T-cell (primary cell): ENCODE data around the gene ZNF148. TPM values are rescaled to one million over a fixed set of nuclear protein-coding genes. Genes with fewer than 3 reads are reported as not detected.
A peak's percentile ranks its signal among the peaks of the same experiment; 100 is the strongest.

Source experiments
- ATAC-seq, 4 experiments: fragments of 200-7000 bp in 3 of 4; fragments of 150-1000 bp in 1 of 4; cut with Tn5 transposase; replicated peaks in 1 of 4; 1 replicate in 3 of 4; 2 replicates in 1 of 4; pipeline ENCODE4 v1.10.0; 2021; ENCODE audit warnings: moderate library complexity in 3 of 4, mild to moderate bottlenecking in 2 of 4, moderate number of reproducible peaks in 1 of 4
- CTCF ChIA-PET, 2 donors: fragments of 300-600 bp; sonication (Branson Sonifier 250); formaldehyde crosslinking; loops; one replicate each; lab custom pipeline; 2022; ENCODE audit warnings: antibody characterized with exemption in 2 of 2; lab: Charles Lee
- POLR2A ChIA-PET, 2 donors: fragments of 300-600 bp; sonication (Branson Sonifier 250); formaldehyde crosslinking; loops; one replicate each; lab custom pipeline; 2022; ENCODE audit warnings: antibody characterized with exemption in 2 of 2; lab: Charles Lee
- DNase-seq, 35 experiments: peaks; one replicate each; pipeline versions ENCODE4 v3.0.0 to v3.0.0-alpha.2; 2013 to 2023
- H3K27ac ChIP-seq: one replicate; pipeline ENCODE4 v1.5.1; 2013; ENCODE audit warnings: low read length
- H3K27me3 ChIP-seq, 2 experiments: replicated peaks in 1 of 2; 1 replicate in 1 of 2; 2 replicates in 1 of 2; pipeline versions ENCODE4 v1.6.1 to v1.7.0; 2013; ENCODE audit warnings: low read length in 1 of 2, mixed read lengths in 1 of 2; ENCODE audit not compliant: control insufficient read depth in 2 of 2, insufficient read depth in 2 of 2; ENCODE audit errors: extremely low read depth in 1 of 2
- H3K36me3 ChIP-seq, 2 donors: 1 replicate in 1 of 2; 2 replicates in 1 of 2; pipeline versions ENCODE4 v1.6.1 to v1.7.0; 2013; ENCODE audit warnings: low read length in 1 of 2; ENCODE audit not compliant: control insufficient read depth in 2 of 2, insufficient read depth in 1 of 2; ENCODE audit errors: extremely low read depth in 1 of 2
- H3K4me1 ChIP-seq, 2 experiments: 1 replicate in 1 of 2; 2 replicates in 1 of 2; pipeline versions ENCODE4 v1.6.1 to v1.7.0; 2013; ENCODE audit warnings: low read length in 2 of 2, mixed read lengths in 1 of 2; ENCODE audit not compliant: insufficient read depth in 2 of 2, control insufficient read depth in 1 of 2; ENCODE audit errors: extremely low read depth in 1 of 2
- H3K4me3 ChIP-seq, 2 donors: 1 replicate in 1 of 2; 2 replicates in 1 of 2; pipeline versions ENCODE4 v1.5.1 to v1.7.0; 2013; ENCODE audit warnings: mild to moderate bottlenecking in 2 of 2, low read length in 1 of 2, moderate library complexity in 1 of 2; ENCODE audit not compliant: control insufficient read depth in 1 of 2; ENCODE audit errors: extremely low read depth in 1 of 2
- H3K9me3 ChIP-seq: 2 replicates; pipeline ENCODE4 v1.7.0; 2013
- H3K27ac Mint-ChIP-seq, 2 donors: one replicate each; pipeline ENCODE4 v1.8.0; 2020 to 2021; ENCODE audit warnings: mild to moderate bottlenecking in 2 of 2, mixed read lengths in 2 of 2
- H3K27me3 Mint-ChIP-seq, 2 donors: one replicate each; pipeline ENCODE4 v1.8.0; 2021 to 2022; ENCODE audit warnings: mixed read lengths in 2 of 2
- H3K36me3 Mint-ChIP-seq: one replicate; pipeline ENCODE4 v1.8.0; 2021; ENCODE audit warnings: mixed read lengths
- H3K4me1 Mint-ChIP-seq, 3 donors: one replicate each; pipeline ENCODE4 v1.8.0; 2020 to 2022; ENCODE audit warnings: mixed read lengths in 3 of 3, mild to moderate bottlenecking in 1 of 3
- H3K4me3 Mint-ChIP-seq, 3 donors: one replicate each; pipeline ENCODE4 v1.8.0; 2020 to 2022; ENCODE audit warnings: mild to moderate bottlenecking in 3 of 3, mixed read lengths in 3 of 3, moderate library complexity in 3 of 3
- H3K9me3 Mint-ChIP-seq, 3 donors: one replicate each; pipeline ENCODE4 v1.8.0; 2020 to 2022; ENCODE audit warnings: mixed read lengths in 3 of 3
- WGBS: methylation state at CpG from one replicate; pipeline ENCODE4 v1.1.5; 2013; ENCODE audit warnings: missing lambda C conversion rate; ENCODE audit not compliant: insufficient coverage; 5-methylcytosine and 5-hydroxymethylcytosine counted together
- total RNA-seq, 35 experiments: library from RNA in 6 of 35; stranded (reverse) in 6 of 35; fragments of 120-200 nt in 1 of 35; gene quantifications; one replicate each; pipeline versions ENCODE4 v1.2.1 to v1.2.4 and lab custom pipeline; 2013 to 2026

ZNF148 gene
- total RNA-seq, 5 donors from 2014 or later (not counting 1 experiment from before 2014, with no cell fraction given), result 46.5 to 50.6 (median 50.4) TPM

DNA sequence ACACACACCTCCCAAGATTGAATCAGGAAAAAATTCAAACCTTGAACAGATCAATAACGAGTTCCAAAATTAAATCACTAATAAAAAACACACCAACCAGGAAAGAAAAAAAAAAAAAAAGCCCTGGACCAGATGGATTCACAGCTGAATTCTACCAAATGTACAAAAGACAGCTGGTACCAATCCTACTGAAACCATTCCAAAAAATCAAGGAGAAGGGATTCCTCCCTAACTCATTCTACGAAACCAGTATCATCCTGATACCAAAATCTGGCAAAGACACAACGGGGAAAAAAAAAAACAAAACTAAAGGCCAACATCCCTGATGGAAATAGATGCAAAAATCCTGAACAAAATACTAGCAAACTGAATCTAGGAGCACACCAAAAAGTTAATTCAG lies 108.2 kb downstream of the ZNF148 start:
- Histone ChIP-seq H3K36me3 (peaks cover 0 to 7% of the 10 kb centered on the region in 2 donors), H3K9me3 (no peaks in the 10 kb centered on the region)
- POLR2A ChIA-PET, result no interaction called here

DNA sequence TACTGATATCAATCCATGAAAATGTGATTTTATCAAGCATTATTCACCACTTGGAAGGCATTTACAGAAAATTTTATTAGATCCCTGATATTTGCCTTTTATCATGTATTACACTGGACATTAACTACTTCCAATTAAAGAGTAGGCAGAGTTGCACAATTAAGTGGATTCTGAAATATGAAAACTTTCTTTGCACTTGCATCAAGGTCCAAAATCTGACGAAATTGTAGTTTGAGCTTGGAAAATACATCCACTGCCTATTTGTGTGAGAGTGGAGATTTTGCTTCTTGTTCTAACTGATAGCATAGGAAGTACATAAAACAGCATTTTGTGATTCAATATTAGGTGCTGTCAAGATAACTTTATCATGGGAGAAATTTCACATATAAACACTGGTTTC lies 113.0 kb downstream of the ZNF148 start:
- Mint-ChIP-seq H3K4me1 (peaks cover 13 to 31% (median 16%) of the 10 kb centered on the region in 3 donors), H3K27ac (no peak overlapping the region), H3K9me3 (peaks cover 0 to 4% (median 3%) of the 10 kb centered on the region in 3 donors), H3K4me3 (no peak overlapping the region), H3K27me3 (no peaks in the 10 kb centered on the region), H3K36me3 (peaks cover 47% of the 10 kb centered on the region)
- no peak for ATAC-seq
- Histone ChIP-seq H3K27ac (no peak overlapping the region), H3K4me1 (no peaks in the 10 kb centered on the region), H3K27me3 (no peaks in the 10 kb centered on the region), H3K4me3 (no peak overlapping the region), H3K36me3 (peaks cover 0 to 6% of the 10 kb centered on the region in 2 donors), H3K9me3 (no peaks in the 10 kb centered on the region)
- POLR2A ChIA-PET, result interaction anchor here in 1 of 2 donors (0.5 to 0.6 kb wide), 2 partner anchors 9 to 16 kb away, joined by 3 to 7 read pairs; no protein-coding TSS in a partner anchor
- DNase-seq, result no peak
- WGBS, result no CpG with 5 or more reads among the region's 1 CpG
- CTCF ChIA-PET, result interaction anchor here in 1 of 2 donors (0.7 to 1.0 kb wide), 3 partner anchors 11 to 314 kb away, joined by 4 to 7 read pairs (median 4); no protein-coding TSS in a partner anchor

More for the DNA sequence above, 108.2 kb downstream of the ZNF148 start:
- Mint-ChIP-seq H3K4me1 (peaks cover 26 to 33% (median 30%) of the 10 kb centered on the region in 3 donors), H3K27me3 (no peaks in the 10 kb centered on the region), H3K36me3 (peaks cover 49% of the 10 kb centered on the region), H3K9me3 (no peaks in the 10 kb centered on the region), H3K4me3 (no peak overlapping the region), H3K27ac (no peak overlapping the region)
- Histone ChIP-seq H3K27ac (no peak overlapping the region), H3K4me1 (no peaks in the 10 kb centered on the region), H3K4me3 (no peak overlapping the region), H3K27me3 (no peaks in the 10 kb centered on the region)
- 92% methylated on average over 2 of the region's 3 CpGs for WGBS
- CTCF ChIA-PET, result no interaction called here
- ATAC-seq (no peak), DNase-seq (no peak)

DNA sequence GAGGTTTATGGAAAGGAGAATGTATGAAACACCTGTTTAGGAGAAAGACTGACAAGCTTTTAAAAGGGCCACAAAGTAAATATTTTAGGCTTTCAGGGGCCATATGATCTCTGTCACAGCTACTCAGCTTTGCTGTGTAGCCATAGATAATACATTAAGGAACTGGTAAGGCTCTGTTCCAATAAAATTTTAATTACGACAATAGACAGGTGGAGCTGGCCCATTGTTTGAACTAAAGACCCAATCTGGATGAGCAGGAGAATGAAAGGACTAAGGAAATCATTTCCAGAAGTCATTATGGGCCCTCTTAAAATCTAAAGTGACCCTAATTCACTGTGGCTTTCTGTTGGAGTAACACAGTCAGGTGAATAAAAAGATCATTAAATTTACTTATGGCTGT lies 114.1 kb downstream of the ZNF148 start:
- no peak overlapping the region for H3K4me3 Mint-ChIP-seq
- POLR2A ChIA-PET, result interaction anchor here (0.6 kb wide), 2 partner anchors 10 to 13 kb away, joined by 4 read pairs; no protein-coding TSS in a partner anchor
- CTCF ChIA-PET, result interaction anchor here in 1 of 2 donors (0.7 to 1.0 kb wide), 2 partner anchors 10 to 179 kb away, joined by 3 to 7 read pairs; no protein-coding TSS in a partner anchor
- WGBS, result 100% methylated on average over 1 of the region's 1 CpG
- H3K9me3 Mint-ChIP-seq, result peaks cover 0 to 7% (median 3%) of the 10 kb centered on the region in 3 donors
- Histone ChIP-seq H3K4me3 (no peak overlapping the region), H3K27ac (no peak overlapping the region), H3K9me3 (no peaks in the 10 kb centered on the region), H3K36me3 (peaks cover 0 to 6% of the 10 kb centered on the region in 2 donors), H3K4me1 (no peaks in the 10 kb centered on the region), H3K27me3 (no peaks in the 10 kb centered on the region)
- peaks cover 45% of the 10 kb centered on the region for H3K36me3 Mint-ChIP-seq
- ATAC-seq, result no peak
- H3K27ac Mint-ChIP-seq, result peak overlapping the region in 1 of 2 donors; percentile 28
- H3K27me3 Mint-ChIP-seq, result no peaks in the 10 kb centered on the region
- H3K4me1 Mint-ChIP-seq, result peaks cover 3 to 20% (median 6%) of the 10 kb centered on the region in 3 donors
- DNase-seq, result no peak

GRCh38 chr3:125260158-125260557 lies 115.0 kb downstream of the ZNF148 start:
- ChIA-PET CTCF (no interaction called here), POLR2A (no interaction called here)
- Mint-ChIP-seq H3K36me3 (peaks cover 39% of the 10 kb centered on the region), H3K27me3 (no peaks in the 10 kb centered on the region), H3K4me1 (peaks cover 0 to 11% (median 4%) of the 10 kb centered on the region in 3 donors), H3K9me3 (peaks cover 0 to 7% (median 3%) of the 10 kb centered on the region in 3 donors), H3K27ac (peak overlapping the region in 1 of 2 donors; percentile 39), H3K4me3 (no peak overlapping the region)
- WGBS, result no CpG with 5 or more reads among the region's 2 CpGs
- Histone ChIP-seq H3K4me1 (no peaks in the 10 kb centered on the region), H3K4me3 (no peak overlapping the region), H3K9me3 (no peaks in the 10 kb centered on the region), H3K27ac (no peak overlapping the region), H3K27me3 (no peaks in the 10 kb centered on the region), H3K36me3 (peaks cover 0 to 6% of the 10 kb centered on the region in 2 donors)
- ATAC-seq, result no peak
- no peak for DNase-seq

DNA sequence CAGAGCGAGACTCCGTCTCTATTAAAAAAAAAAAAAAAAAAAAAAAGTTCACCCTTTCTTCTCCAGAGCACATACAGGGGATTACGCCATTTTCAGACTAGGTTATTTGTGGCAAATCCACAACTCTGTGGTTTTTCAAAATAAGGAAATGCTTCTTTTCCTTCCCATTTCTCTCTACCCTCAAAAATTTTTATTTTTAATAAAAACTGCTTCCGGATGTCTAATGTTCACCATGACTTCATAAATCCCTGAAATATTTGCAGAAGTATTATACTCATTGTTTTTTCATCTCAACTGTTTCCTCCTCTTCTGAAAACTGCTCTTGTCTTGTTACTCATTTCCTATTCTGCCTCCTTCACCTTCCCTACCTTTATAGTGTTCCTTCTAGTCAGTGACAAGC lies 117.6 kb downstream of the ZNF148 start:
- DNase-seq, result no peak
- Mint-ChIP-seq H3K27ac (no peak overlapping the region), H3K36me3 (peaks cover 48% of the 10 kb centered on the region), H3K4me3 (no peak overlapping the region), H3K9me3 (peaks cover 0 to 7% (median 3%) of the 10 kb centered on the region in 3 donors), H3K4me1 (peaks cover 3 to 9% (median 4%) of the 10 kb centered on the region in 3 donors), H3K27me3 (no peaks in the 10 kb centered on the region)
- Histone ChIP-seq H3K27me3 (no peaks in the 10 kb centered on the region), H3K36me3 (peaks cover 0 to 2% of the 10 kb centered on the region in 2 donors), H3K9me3 (no peaks in the 10 kb centered on the region), H3K4me3 (no peak overlapping the region), H3K4me1 (no peaks in the 10 kb centered on the region), H3K27ac (no peak overlapping the region)
- ChIA-PET CTCF (no interaction called here), POLR2A (interaction anchor here in 1 of 2 donors (0.7 kb wide), 1 partner anchor 12 kb away, joined by 5 read pairs; no protein-coding TSS in a partner anchor)
- WGBS, result no CpG with 5 or more reads among the region's 4 CpGs
- ATAC-seq, result no peak

DNA sequence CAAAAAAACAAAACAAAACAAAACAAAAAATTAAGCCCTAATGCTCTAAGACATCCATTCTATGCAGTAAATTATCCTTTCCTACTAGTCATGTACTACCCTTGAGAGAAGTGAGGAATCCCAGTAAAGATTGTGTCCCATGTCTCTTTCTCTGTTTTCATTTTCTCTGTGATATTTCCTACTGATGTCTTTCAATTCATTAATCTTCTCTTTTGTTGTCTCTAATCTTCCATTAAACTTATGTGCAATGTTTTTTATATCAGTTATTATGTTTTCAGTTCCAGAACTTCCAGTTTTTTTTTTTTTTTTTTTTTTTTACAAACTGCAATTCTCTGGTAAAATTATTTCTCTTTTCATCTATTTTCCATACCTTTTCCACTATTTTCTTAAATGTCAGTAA lies 118.5 kb downstream of the ZNF148 start:
- ChIA-PET CTCF (no interaction called here), POLR2A (no interaction called here)
- no peak overlapping the region for H3K4me3 ChIP-seq
- H3K4me1 ChIP-seq, result no peaks in the 10 kb centered on the region
- peaks cover 0 to 7% (median 3%) of the 10 kb centered on the region in 3 donors for H3K9me3 Mint-ChIP-seq
- peaks cover 54% of the 10 kb centered on the region for H3K36me3 Mint-ChIP-seq
- H3K4me1 Mint-ChIP-seq, result peaks cover 3 to 9% (median 4%) of the 10 kb centered on the region in 3 donors
- no peaks in the 10 kb centered on the region for H3K27me3 Mint-ChIP-seq
- no peaks in the 10 kb centered on the region for H3K27me3 ChIP-seq
- H3K27ac Mint-ChIP-seq, result no peak overlapping the region
- no peak for DNase-seq
- peaks cover 0 to 5% of the 10 kb centered on the region in 2 donors for H3K36me3 ChIP-seq
- ATAC-seq, result no peak
- no peak overlapping the region for H3K27ac ChIP-seq
- H3K4me3 Mint-ChIP-seq, result no peak overlapping the region
- H3K9me3 ChIP-seq, result no peaks in the 10 kb centered on the region
